BLaER1 treated with 17β-estradiol and CSF1 and Interleukin-3, amounts not matched to agents 10 nM and 100 nM (cell line): Measurements from ENCODE around the gene PSMG1.

ENCODE experiments used
- H3K27ac ChIP-seq, 11 experiments: shearing (Covaris generic); formaldehyde crosslinking; 2 replicates each; pipeline ENCODE4 v1.8.1; 2022
- H3K27me3 ChIP-seq, 11 experiments: shearing (Covaris generic); formaldehyde crosslinking; 2 replicates each; pipeline ENCODE4 v1.8.1; 2022
- H3K36me3 ChIP-seq, 11 experiments: shearing (Covaris generic); formaldehyde crosslinking; 2 replicates each; pipeline ENCODE4 v1.8.1; 2022
- H3K4me1 ChIP-seq, 10 experiments: shearing (Covaris generic); formaldehyde crosslinking; 2 replicates each; pipeline ENCODE4 v1.8.1; 2022
- H3K4me2 ChIP-seq, 11 experiments: shearing (Covaris generic); formaldehyde crosslinking; 2 replicates each; pipeline ENCODE4 v1.8.1; 2022
- H3K4me3 ChIP-seq, 10 experiments: shearing (Covaris generic); formaldehyde crosslinking; 2 replicates each; pipeline ENCODE4 v1.8.1; 2022
- H3K9ac ChIP-seq, 11 experiments: shearing (Covaris generic); formaldehyde crosslinking; 2 replicates each; pipeline ENCODE4 v1.8.1; 2022
- H3K9me3 ChIP-seq, 11 experiments: shearing (Covaris generic); formaldehyde crosslinking; replicated peaks in 1 of 11; 2 replicates each; pipeline ENCODE4 v1.8.1; 2022
- H4K20me1 ChIP-seq, 11 experiments: shearing (Covaris generic); formaldehyde crosslinking; 2 replicates each; pipeline ENCODE4 v1.8.1; 2022
- Cebpa-rat ChIP-seq, 11 experiments: shearing (Covaris generic); IDR thresholded peaks; 2 replicates each; pipeline ENCODE4 v1.8.1; 2022

The PSMG1 gene

DNA sequence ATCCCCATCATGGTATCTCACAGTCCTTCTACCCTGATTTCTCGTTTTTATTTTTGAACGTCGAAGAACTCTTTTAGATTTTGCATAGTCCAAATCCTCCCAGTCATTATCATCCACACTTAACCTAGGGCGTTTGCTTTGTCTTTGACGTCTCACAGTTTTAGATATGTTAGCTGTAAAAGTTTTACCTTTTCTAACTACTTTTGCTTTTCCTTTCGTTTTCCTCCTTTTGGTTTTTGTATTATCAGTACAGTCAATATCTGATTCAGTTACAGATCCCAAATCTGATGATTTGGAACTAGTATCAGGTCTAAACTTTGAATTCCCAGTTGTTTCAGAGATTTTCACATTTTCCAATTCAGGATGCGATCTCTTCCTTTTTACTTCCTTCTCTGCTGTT lies 13.1 kb upstream of the PSMG1 start:
- Histone ChIP-seq H3K27ac (no peak overlapping the region), H4K20me1 (peaks cover 0 to 20% (median 0%) of the 10 kb centered on the region in 11 experiments; a peak in 6 of 22 replicates), H3K4me2 (no peak overlapping the region), H3K27me3 (no peaks in the 10 kb centered on the region), H3K4me3 (no peak overlapping the region), H3K4me1 (0 out of 20 replicates have a peak, but pooled peaks cover 0 to 6% (median 0%) of the 10 kb centered on the region in 10 experiments), H3K9ac (no peak overlapping the region), H3K9me3 (no peaks in the 10 kb centered on the region), H3K36me3 (peaks cover 74 to 100% (median 92%) of the 10 kb centered on the region in 11 experiments)
- no peak for TF ChIP-seq Cebpa-rat (IDR thresholded peaks at IDR 0.05)

DNA sequence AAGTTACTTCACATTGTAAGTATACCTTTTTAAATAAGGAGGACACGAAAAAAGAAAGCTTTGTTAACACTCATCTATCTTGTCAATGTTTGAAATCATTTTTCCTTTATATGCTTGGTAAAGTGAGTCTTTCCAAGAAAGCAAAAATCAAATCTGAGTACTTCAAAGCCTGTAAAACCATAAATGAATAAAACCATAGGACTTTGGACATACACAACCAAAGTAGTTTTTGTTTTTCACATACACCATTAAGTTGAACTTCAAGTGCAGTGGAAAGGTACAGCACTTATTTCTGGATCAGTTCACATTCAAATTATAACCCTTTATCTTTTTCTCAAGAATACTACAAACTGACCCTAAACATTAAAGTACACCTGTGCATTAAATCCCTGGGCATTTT lies 10.1 kb upstream of the PSMG1 start:
- Histone ChIP-seq H4K20me1 (peaks cover 0 to 16% (median 0%) of the 10 kb centered on the region in 11 experiments; a peak in 5 of 22 replicates), H3K4me3 (no peak overlapping the region), H3K4me2 (no peak overlapping the region), H3K9ac (no peak overlapping the region), H3K36me3 (peaks cover 45 to 76% (median 62%) of the 10 kb centered on the region in 11 experiments), H3K9me3 (no peaks in the 10 kb centered on the region), H3K27me3 (no peaks in the 10 kb centered on the region), H3K27ac (no peak overlapping the region), H3K4me1 (peaks cover 0 to 12% (median 0%) of the 10 kb centered on the region in 10 experiments; a peak in 6 of 20 replicates)
- TF ChIP-seq Cebpa-rat (IDR thresholded peaks at IDR 0.05) = no peak

DNA sequence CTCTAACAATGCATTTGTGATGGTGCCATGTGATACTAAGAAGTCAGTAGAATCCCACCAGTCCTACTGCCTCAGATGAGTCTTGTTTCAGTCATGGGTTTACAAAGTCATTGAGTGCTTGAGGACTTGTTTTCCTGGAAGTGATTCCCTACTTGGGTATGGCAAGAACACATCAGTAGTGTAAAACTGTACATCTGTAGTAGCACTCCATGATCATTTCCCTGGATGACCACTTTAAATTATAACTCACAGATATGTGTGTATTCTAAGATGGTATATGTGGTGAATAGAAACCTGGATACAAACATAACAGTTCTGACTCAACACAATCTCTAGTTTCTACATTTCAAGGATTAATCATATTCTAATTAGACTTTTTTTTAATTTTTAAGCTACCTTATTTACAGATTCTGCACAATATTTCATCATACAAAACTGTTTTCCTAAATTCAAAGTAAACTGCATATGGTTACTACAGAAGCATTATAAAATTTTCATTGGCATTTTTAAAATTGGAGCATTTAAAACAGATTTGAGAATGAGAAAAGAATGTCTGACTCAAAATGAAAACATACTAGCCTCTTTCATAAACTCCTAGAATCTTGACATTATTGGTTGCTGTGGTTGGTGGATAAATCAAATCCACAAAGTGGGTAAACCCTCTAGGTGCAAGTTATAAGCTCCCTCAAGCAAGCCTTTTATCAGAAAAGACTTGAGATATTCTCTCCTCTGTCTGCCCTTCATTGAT lies 6.8 kb upstream of the PSMG1 start:
- H3K9ac ChIP-seq = no peak overlapping the region
- no peak overlapping the region for H3K4me3 ChIP-seq
- peaks cover 0 to 18% (median 9%) of the 10 kb centered on the region in 10 experiments; a peak in 16 of 20 replicates for H3K4me1 ChIP-seq
- no peak overlapping the region for H3K4me2 ChIP-seq
- TF ChIP-seq Cebpa-rat (IDR thresholded peaks at IDR 0.05) = no peak
- H3K27ac ChIP-seq = no peak overlapping the region
- H3K9me3 ChIP-seq = no peaks in the 10 kb centered on the region
- H3K36me3 ChIP-seq = peaks cover 13 to 43% (median 29%) of the 10 kb centered on the region in 11 experiments
- no peaks in the 10 kb centered on the region for H3K27me3 ChIP-seq
- peaks cover 0 to 8% (median 0%) of the 10 kb centered on the region in 11 experiments; a peak in 2 of 22 replicates for H4K20me1 ChIP-seq

DNA sequence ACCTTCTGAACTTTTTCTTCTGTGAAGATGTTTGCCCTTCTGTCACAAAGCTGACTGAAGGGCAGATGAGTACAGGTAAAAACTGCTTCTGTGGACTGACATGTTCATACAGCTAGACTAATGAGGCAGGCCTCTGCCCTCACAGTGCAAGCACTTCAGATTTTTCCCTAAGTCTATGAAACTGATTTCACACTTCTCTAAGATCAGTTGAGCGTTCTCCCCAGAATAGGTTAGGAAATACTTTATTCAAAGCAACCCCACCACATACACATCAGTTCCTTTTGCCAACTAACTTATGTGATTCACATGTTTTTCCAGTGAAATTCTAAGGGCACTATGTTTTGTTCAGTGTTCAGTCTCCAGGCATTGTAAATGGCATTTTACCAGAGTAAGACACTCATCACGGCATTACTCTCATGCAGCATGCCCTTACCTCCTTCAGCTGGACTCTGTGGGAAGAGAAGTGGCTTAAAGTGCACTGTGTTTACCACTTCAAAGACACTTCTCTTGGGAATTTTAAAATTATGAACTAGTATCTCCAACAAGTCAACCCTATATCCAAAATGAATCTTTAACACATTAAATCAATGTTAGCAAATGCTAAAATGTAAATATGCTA lies 5.4 kb upstream of the PSMG1 start:
- H3K9me3 ChIP-seq = no peaks in the 10 kb centered on the region
- no peak overlapping the region for H3K9ac ChIP-seq
- H3K27ac ChIP-seq = no peak overlapping the region
- H3K4me3 ChIP-seq = no peak overlapping the region
- H3K4me2 ChIP-seq = peak overlapping the region in 1 of 11 experiments; percentile 11; a peak in 1 of 22 replicates
- H4K20me1 ChIP-seq = no peaks in the 10 kb centered on the region
- TF ChIP-seq Cebpa-rat (IDR thresholded peaks at IDR 0.05) = no peak
- H3K36me3 ChIP-seq = peaks cover 6 to 29% (median 16%) of the 10 kb centered on the region in 11 experiments; a peak in 18 of 22 replicates
- H3K4me1 ChIP-seq = peaks cover 0 to 27% (median 17%) of the 10 kb centered on the region in 10 experiments; a peak in 18 of 20 replicates
- H3K27me3 ChIP-seq = no peaks in the 10 kb centered on the region

DNA sequence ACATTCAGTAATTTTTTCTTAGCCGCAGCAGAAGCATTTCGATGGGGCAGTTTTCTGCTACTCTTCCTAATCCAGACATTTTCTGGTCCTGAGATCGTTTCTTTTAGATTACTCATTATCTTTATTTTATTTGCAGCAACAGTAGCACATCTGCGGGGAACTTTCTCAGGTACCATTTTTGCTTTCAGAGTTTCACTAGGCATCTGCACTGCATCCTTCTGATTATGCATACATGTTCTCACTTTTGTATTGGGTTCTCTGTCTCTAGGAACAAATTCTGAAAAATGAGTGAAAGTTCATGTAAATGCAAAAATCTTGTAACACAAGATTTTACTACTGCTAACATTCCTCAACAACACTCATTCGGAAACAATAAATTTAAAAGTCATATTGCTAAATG lies 3.9 kb upstream of the PSMG1 start:
- TF ChIP-seq Cebpa-rat (IDR thresholded peaks at IDR 0.05) = no peak

DNA sequence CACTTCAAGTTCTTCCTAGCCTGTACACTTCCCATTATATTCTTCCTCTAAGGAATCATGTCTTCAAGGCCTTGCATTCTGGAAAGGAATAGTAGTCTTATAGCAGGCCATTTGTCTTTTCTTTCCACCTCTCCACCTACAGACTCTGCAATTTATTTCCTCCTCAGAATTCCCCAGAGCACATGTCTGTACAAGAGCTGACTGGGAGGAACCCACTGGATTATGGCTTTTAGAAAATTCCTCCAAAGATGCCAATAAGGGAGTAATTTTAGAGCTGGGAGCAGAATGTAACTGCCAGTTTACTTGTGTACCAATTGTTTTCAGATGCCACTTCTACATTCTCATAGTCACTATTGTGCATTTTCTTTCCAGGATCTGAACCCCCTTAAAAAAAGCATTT lies 3.4 kb upstream of the PSMG1 start:
- peaks cover 0 to 10% (median 2%) of the 10 kb centered on the region in 11 experiments; a peak in 6 of 22 replicates for H4K20me1 ChIP-seq
- H3K27me3 ChIP-seq = no peaks in the 10 kb centered on the region
- peak overlapping the region in 3 of 11 experiments; percentile 4 to 7 (median 6); a peak in 3 of 22 replicates for H3K4me2 ChIP-seq
- TF ChIP-seq Cebpa-rat (IDR thresholded peaks at IDR 0.05) = no peak
- H3K9me3 ChIP-seq = no peaks in the 10 kb centered on the region
- H3K9ac ChIP-seq = no peak overlapping the region
- no peak overlapping the region for H3K27ac ChIP-seq
- peaks cover 6 to 35% (median 26%) of the 10 kb centered on the region in 10 experiments; a peak in 19 of 20 replicates for H3K4me1 ChIP-seq
- peaks cover 0 to 9% (median 3%) of the 10 kb centered on the region in 11 experiments; a peak in 10 of 22 replicates for H3K36me3 ChIP-seq
- H3K4me3 ChIP-seq = no peak overlapping the region

More for the DNA sequence above, 3.9 kb upstream of the PSMG1 start:
- H3K27ac ChIP-seq = no peak overlapping the region
- H3K9ac ChIP-seq = no peak overlapping the region
- no peaks in the 10 kb centered on the region for H3K9me3 ChIP-seq
- H3K4me1 ChIP-seq = peaks cover 2 to 30% (median 21%) of the 10 kb centered on the region in 10 experiments; a peak in 19 of 20 replicates
- no peak overlapping the region; a peak in 1 of 22 replicates for H3K4me2 ChIP-seq
- H3K27me3 ChIP-seq = no peaks in the 10 kb centered on the region
- H4K20me1 ChIP-seq = peaks cover 0 to 6% (median 0%) of the 10 kb centered on the region in 11 experiments; a peak in 6 of 22 replicates
- no peak overlapping the region for H3K4me3 ChIP-seq
- peaks cover under 1 to 14% (median 6%) of the 10 kb centered on the region in 11 experiments; a peak in 11 of 22 replicates for H3K36me3 ChIP-seq

DNA sequence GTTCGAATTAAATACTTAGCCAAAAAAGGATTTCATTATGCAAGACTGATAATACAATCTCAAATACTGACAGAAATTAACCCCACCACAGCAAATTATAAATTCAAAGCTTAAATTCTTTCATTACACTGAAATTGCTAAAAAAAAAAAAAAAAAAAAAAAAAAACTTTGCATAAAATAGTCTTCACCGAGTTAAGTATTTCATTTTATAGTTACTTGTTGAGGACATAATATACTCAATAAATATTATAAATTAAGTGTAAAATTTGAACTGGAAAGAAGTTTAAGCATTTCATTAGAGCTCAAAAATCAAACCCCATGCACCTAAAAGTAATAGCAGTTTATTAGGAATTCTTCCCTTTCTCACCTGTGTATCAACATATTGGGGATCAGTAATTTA lies 1.9 kb upstream of the PSMG1 start:
- Histone ChIP-seq H3K36me3 (peaks cover 0 to 12% (median 5%) of the 10 kb centered on the region in 11 experiments; a peak in 14 of 22 replicates), H4K20me1 (peaks cover 0 to 23% (median 7%) of the 10 kb centered on the region in 11 experiments; a peak in 11 of 22 replicates), H3K4me3 (no peak overlapping the region), H3K9ac (no peak overlapping the region), H3K27me3 (no peaks in the 10 kb centered on the region), H3K27ac (no peak overlapping the region), H3K9me3 (no peaks in the 10 kb centered on the region), H3K4me1 (peaks cover 11 to 46% (median 36%) of the 10 kb centered on the region in 10 experiments), H3K4me2 (peak overlapping the region in 7 of 11 experiments; percentile 60 to 94 (median 84); a peak in 13 of 22 replicates)
- no peak for TF ChIP-seq Cebpa-rat (IDR thresholded peaks at IDR 0.05)

DNA sequence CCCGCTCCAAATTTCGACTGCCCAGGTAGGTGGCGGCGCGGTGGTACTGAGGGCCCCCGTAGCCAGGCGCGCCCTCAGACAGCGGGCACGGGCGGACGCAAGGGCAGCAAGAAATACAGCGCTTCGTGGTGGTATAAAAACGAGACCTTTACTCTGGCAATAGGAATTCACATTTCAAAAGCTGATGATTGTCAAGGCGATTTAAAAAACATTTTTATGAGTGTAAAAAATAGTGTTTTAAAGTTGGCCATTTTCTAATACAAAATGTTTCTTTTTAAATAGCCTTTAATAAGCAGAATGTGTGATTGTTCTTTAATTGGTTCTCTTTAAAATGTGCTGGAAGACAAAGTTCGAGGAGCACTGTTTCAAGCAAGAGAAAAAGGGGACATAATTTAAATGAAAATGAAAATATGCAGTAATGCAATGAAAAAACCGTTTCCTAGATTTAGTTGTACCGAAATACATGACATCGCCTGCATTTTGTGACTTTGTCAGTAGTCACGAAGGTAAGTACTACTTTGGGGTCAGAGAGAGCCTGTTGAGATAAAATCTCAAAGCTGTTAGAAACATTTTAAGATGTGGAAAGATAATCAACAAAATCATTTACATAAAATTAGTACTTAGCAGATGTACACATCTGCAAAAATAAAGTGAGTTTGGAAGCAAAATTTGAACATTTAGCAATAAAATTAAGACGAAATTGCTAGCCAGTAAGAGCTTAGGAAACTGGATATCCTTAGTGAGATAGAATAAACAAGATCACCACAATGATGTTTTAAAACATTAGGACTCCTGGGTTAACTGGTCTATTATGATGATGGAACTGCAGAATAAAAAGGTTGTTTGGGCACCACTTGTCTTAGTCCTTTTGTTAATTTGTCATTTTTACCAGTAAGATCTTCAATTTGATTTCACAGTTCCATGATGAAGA lies 1.1 kb upstream of the PSMG1 start:
- peak overlapping the region; percentile 80 to 97 (median 90) for H3K27ac ChIP-seq
- H3K4me3 ChIP-seq = peak overlapping the region; percentile 71 to 99 (median 96)
- peaks cover 3 to 20% (median 13%) of the 10 kb centered on the region in 11 experiments; a peak in 19 of 22 replicates for H3K36me3 ChIP-seq
- TF ChIP-seq Cebpa-rat (IDR thresholded peaks at IDR 0.05) = no peak
- peaks cover 0 to 25% (median 7%) of the 10 kb centered on the region in 11 experiments; a peak in 11 of 22 replicates for H4K20me1 ChIP-seq
- H3K4me2 ChIP-seq = peak overlapping the region; percentile 60 to 94 (median 88)
- no peaks in the 10 kb centered on the region for H3K27me3 ChIP-seq
- no peaks in the 10 kb centered on the region for H3K9me3 ChIP-seq
- peaks cover 11 to 44% (median 36%) of the 10 kb centered on the region in 10 experiments for H3K4me1 ChIP-seq
- peak overlapping the region; percentile 86 to 98 (median 94) for H3K9ac ChIP-seq
